ENCODE measurements around the gene OST4.

- no peak for TF ChIP-seq EGR1 (IDR thresholded peaks at IDR 0.05)
- no peak for TF ChIP-seq NFIC (IDR thresholded peaks at IDR 0.05)
Observed at GRCh38 chr2:27025861-27026851, 45.3 kb downstream of the OST4 start.
